Activated T-helper 1 cell treated with anti-CD3 and anti-CD28 coated beads, Interleukin-12 subunit alpha, Interleukin-12 subunit beta, Interleukin-2, Interleukin-4 antibody, amounts not matched to agents 30 ng/mL and 10 ng/mL and 1 ng/mL, durations not matched to agents 14 hours and 24 hours and 36 hours (primary cell): ENCODE results near the gene MICAL3. TPM values are rescaled to one million over a fixed set of nuclear protein-coding genes. Genes with fewer than 3 reads are reported as not detected.

ENCODE experiments used
- DNase-seq: peaks from one replicate; pipeline ENCODE4 v3.0.0; 2021; ENCODE audit warnings: low spot score
- H3K27ac Mint-ChIP-seq: one replicate; pipeline ENCODE4 v1.8.0; 2021; ENCODE audit warnings: mild to moderate bottlenecking, mixed read lengths
- H3K27me3 Mint-ChIP-seq: one replicate; pipeline ENCODE4 v1.8.0; 2022; ENCODE audit warnings: mild to moderate bottlenecking, moderate library complexity, mixed read lengths; ENCODE audit not compliant: insufficient read depth
- H3K36me3 Mint-ChIP-seq: one replicate; pipeline ENCODE4 v1.8.0; 2021; ENCODE audit warnings: low read depth, mixed read lengths
- H3K4me1 Mint-ChIP-seq: one replicate; pipeline ENCODE4 v1.8.0; 2021; ENCODE audit warnings: low read depth, mixed read lengths
- H3K4me3 Mint-ChIP-seq: one replicate; pipeline ENCODE4 v1.8.0; 2021; ENCODE audit warnings: mild to moderate bottlenecking, moderate library complexity, mixed read lengths
- H3K9me3 Mint-ChIP-seq: one replicate; pipeline ENCODE4 v1.8.0; 2021; ENCODE audit warnings: mixed read lengths
- intact Hi-C: fragments of 100-400 bp; cut with micrococcal nuclease; formaldehyde crosslinking; loops from one replicate; pipeline ENCODE4 v1.15.1; 2024
- total RNA-seq: library from RNA; stranded (reverse); gene quantifications from 2 replicates; pipeline ENCODE4 v1.2.3, GENCODE V29; 2022

The MICAL3 gene
- total RNA-seq, 1 donor from 2014 or later: 50.6 TPM

- Mint-ChIP-seq H3K36me3 (no peaks in the 10 kb centered on the region), H3K4me3 (no peak overlapping the region), H3K4me1 (no peaks in the 10 kb centered on the region), H3K27ac (no peak overlapping the region), H3K27me3 (no peaks in the 10 kb centered on the region), H3K9me3 (no peaks in the 10 kb centered on the region)
- intact Hi-C loops: no loop called here
- DNase-seq: no peak
Measured at GRCh38 chr22:17851759-17852158, 172.6 kb downstream of the MICAL3 start.

- Mint-ChIP-seq H3K36me3 (no peaks in the 10 kb centered on the region), H3K27ac (no peak overlapping the region), H3K27me3 (no peaks in the 10 kb centered on the region), H3K4me3 (no peak overlapping the region), H3K4me1 (peaks cover 4% of the 10 kb centered on the region), H3K9me3 (no peaks in the 10 kb centered on the region)
- DNase-seq: no peak
- intact Hi-C loops: no loop called here
Measured at GRCh38 chr22:17847360-17848078, 176.8 kb downstream of the MICAL3 start.

GRCh38 chr22:17846326-17846992 is 177.9 kb downstream of the MICAL3 start:
- Mint-ChIP-seq H3K4me3 (no peak overlapping the region), H3K27ac (no peak overlapping the region), H3K27me3 (no peaks in the 10 kb centered on the region), H3K9me3 (no peaks in the 10 kb centered on the region), H3K4me1 (peaks cover 4% of the 10 kb centered on the region), H3K36me3 (no peaks in the 10 kb centered on the region)
- intact Hi-C loops: no loop called here
- no peak for DNase-seq

- Mint-ChIP-seq H3K4me1 (peaks cover 4% of the 10 kb centered on the region), H3K4me3 (no peak overlapping the region), H3K36me3 (no peaks in the 10 kb centered on the region), H3K27ac (no peak overlapping the region), H3K27me3 (no peaks in the 10 kb centered on the region), H3K9me3 (no peaks in the 10 kb centered on the region)
- DNase-seq: no peak
- intact Hi-C loops: no loop called here
Measured at GRCh38 chr22:17845790-17846189, 178.6 kb downstream of the MICAL3 start.

- no peak for DNase-seq
- Mint-ChIP-seq H3K27ac (no peak overlapping the region), H3K27me3 (no peaks in the 10 kb centered on the region), H3K9me3 (no peaks in the 10 kb centered on the region), H3K36me3 (no peaks in the 10 kb centered on the region), H3K4me1 (peaks cover 4% of the 10 kb centered on the region), H3K4me3 (no peak overlapping the region)
- intact Hi-C loops: no loop called here
Measured at GRCh38 chr22:17845327-17845726, 179.0 kb downstream of the MICAL3 start.

GRCh38 chr22:17844150-17844549 is 180.2 kb downstream of the MICAL3 start:
- intact Hi-C loops: no loop called here
- no peak for DNase-seq
- no peak overlapping the region for H3K27ac Mint-ChIP-seq
- no peaks in the 10 kb centered on the region for H3K27me3 Mint-ChIP-seq
- H3K4me1 Mint-ChIP-seq: peaks cover 4% of the 10 kb centered on the region
- no peaks in the 10 kb centered on the region for H3K9me3 Mint-ChIP-seq
- no peak overlapping the region for H3K4me3 Mint-ChIP-seq
- H3K36me3 Mint-ChIP-seq: no peaks in the 10 kb centered on the region

- no peaks in the 10 kb centered on the region for H3K36me3 Mint-ChIP-seq
- H3K4me3 Mint-ChIP-seq: no peak overlapping the region
- no peaks in the 10 kb centered on the region for H3K27me3 Mint-ChIP-seq
- no peak overlapping the region for H3K27ac Mint-ChIP-seq
- H3K4me1 Mint-ChIP-seq: peaks cover 4% of the 10 kb centered on the region
- DNase-seq: peak; percentile 32
- intact Hi-C loops: no loop called here
- no peaks in the 10 kb centered on the region for H3K9me3 Mint-ChIP-seq
Measured at GRCh38 chr22:17842386-17842785, 182.0 kb downstream of the MICAL3 start.

GRCh38 chr22:17841836-17842235 is 182.5 kb downstream of the MICAL3 start:
- Mint-ChIP-seq H3K4me1 (peaks cover 4% of the 10 kb centered on the region), H3K4me3 (no peak overlapping the region), H3K27me3 (no peaks in the 10 kb centered on the region), H3K27ac (no peak overlapping the region), H3K36me3 (no peaks in the 10 kb centered on the region), H3K9me3 (no peaks in the 10 kb centered on the region)
- intact Hi-C loops: no loop called here
- DNase-seq: no peak

- intact Hi-C loops: no loop called here
- Mint-ChIP-seq H3K4me3 (no peak overlapping the region), H3K27me3 (no peaks in the 10 kb centered on the region), H3K4me1 (peaks cover 4% of the 10 kb centered on the region), H3K27ac (no peak overlapping the region), H3K36me3 (no peaks in the 10 kb centered on the region), H3K9me3 (no peaks in the 10 kb centered on the region)
- no peak for DNase-seq
Measured at GRCh38 chr22:17838180-17838865, 186.0 kb downstream of the MICAL3 start.

GRCh38 chr22:17836992-17837742 is 187.2 kb downstream of the MICAL3 start:
- intact Hi-C loops: no loop called here
- H3K4me3 Mint-ChIP-seq: no peak overlapping the region
- H3K27ac Mint-ChIP-seq: no peak overlapping the region

GRCh38 chr22:17835256-17835655 is 189.1 kb downstream of the MICAL3 start:
- Mint-ChIP-seq H3K27me3 (no peaks in the 10 kb centered on the region), H3K36me3 (no peaks in the 10 kb centered on the region), H3K4me3 (no peak overlapping the region), H3K4me1 (no peaks in the 10 kb centered on the region), H3K9me3 (no peaks in the 10 kb centered on the region), H3K27ac (no peak overlapping the region)
- intact Hi-C loops: no loop called here
- no peak for DNase-seq

More at GRCh38 chr22:17836992-17837742, 187.2 kb downstream of the MICAL3 start:
- DNase-seq: no peak
- Mint-ChIP-seq H3K9me3 (no peaks in the 10 kb centered on the region), H3K36me3 (no peaks in the 10 kb centered on the region), H3K27me3 (no peaks in the 10 kb centered on the region), H3K4me1 (no peaks in the 10 kb centered on the region)

- no peaks in the 10 kb centered on the region for H3K9me3 Mint-ChIP-seq
- H3K4me1 Mint-ChIP-seq: peaks cover 5% of the 10 kb centered on the region
- intact Hi-C loops: no loop called here
- H3K27me3 Mint-ChIP-seq: no peaks in the 10 kb centered on the region
- H3K4me3 Mint-ChIP-seq: no peak overlapping the region
- H3K36me3 Mint-ChIP-seq: peaks cover 5% of the 10 kb centered on the region
- H3K27ac Mint-ChIP-seq: no peak overlapping the region
- DNase-seq: no peak
Measured at GRCh38 chr22:17833489-17833888, 190.9 kb downstream of the MICAL3 start.

GRCh38 chr22:17832665-17833064 is 191.7 kb downstream of the MICAL3 start:
- Mint-ChIP-seq H3K4me3 (no peak overlapping the region), H3K27ac (no peak overlapping the region), H3K36me3 (peaks cover 5% of the 10 kb centered on the region), H3K9me3 (no peaks in the 10 kb centered on the region), H3K27me3 (no peaks in the 10 kb centered on the region), H3K4me1 (peaks cover 5% of the 10 kb centered on the region)
- intact Hi-C loops: no loop called here
- DNase-seq: no peak
